Glutamatergic neuron (in vitro differentiated cells): ENCODE results near the gene TIRAP. TPM values are rescaled to one million over a fixed set of nuclear protein-coding genes. Genes with fewer than 3 reads are reported as not detected.

Source experiments
- DNase-seq: peaks from one replicate; pipeline ENCODE4 v3.0.0; 2022
- H3K27ac Mint-ChIP-seq: one replicate; pipeline ENCODE4 v1.8.0; 2020; ENCODE audit warnings: mild to moderate bottlenecking, mixed read lengths, inconsistent platforms; ENCODE audit not compliant: unreplicated experiment
- H3K27me3 Mint-ChIP-seq: one replicate; pipeline ENCODE4 v1.8.0; 2020; ENCODE audit warnings: mild to moderate bottlenecking, moderate library complexity, mixed read lengths, inconsistent platforms; ENCODE audit not compliant: unreplicated experiment
- H3K36me3 Mint-ChIP-seq: one replicate; pipeline ENCODE4 v1.8.0; 2020; ENCODE audit warnings: mild to moderate bottlenecking, mixed read lengths, inconsistent platforms; ENCODE audit not compliant: unreplicated experiment
- H3K4me1 Mint-ChIP-seq: one replicate; pipeline ENCODE4 v1.8.0; 2020; ENCODE audit warnings: mild to moderate bottlenecking, low read depth, mixed read lengths, inconsistent platforms; ENCODE audit not compliant: unreplicated experiment
- H3K4me3 Mint-ChIP-seq: one replicate; pipeline ENCODE4 v1.8.0; 2020; ENCODE audit warnings: mild to moderate bottlenecking, mixed read lengths, inconsistent platforms; ENCODE audit not compliant: unreplicated experiment
- H3K9me3 Mint-ChIP-seq: one replicate; pipeline ENCODE4 v1.8.0; 2020; ENCODE audit warnings: mild to moderate bottlenecking, moderate library complexity, mixed read lengths, inconsistent platforms; ENCODE audit not compliant: unreplicated experiment
- CTCF ChIP-seq: fragments of 200-600 bp; sonication (generic); IDR thresholded peaks from one replicate; pipeline ENCODE4 v1.5.0; 2021; ENCODE audit not compliant: partially characterized antibody, unreplicated experiment
- total RNA-seq: library from RNA; stranded (reverse); fragmentation: NEBNext Ultra II Directional; extraction: Animal tissue kit (Norgen Biotek cat#: 25700); gene quantifications from one replicate; pipeline ENCODE4 v1.2.1, GENCODE V29; 2021; ENCODE audit not compliant: unreplicated experiment

TIRAP gene
- total RNA-seq, 1 donor from 2014 or later = 8.2 TPM

- DNase-seq = no peak
- no peak overlapping the region for H3K27ac Mint-ChIP-seq
- TF ChIP-seq CTCF = no peak
- H3K4me3 Mint-ChIP-seq = no peak overlapping the region
- H3K4me1 Mint-ChIP-seq = no peaks in the 10 kb centered on the region
- no peaks in the 10 kb centered on the region for H3K36me3 Mint-ChIP-seq
- H3K9me3 Mint-ChIP-seq = no peaks in the 10 kb centered on the region
- H3K27me3 Mint-ChIP-seq = peaks cover 1% of the 10 kb centered on the region
Observed at GRCh38 chr11:126256216-126256615, 26.7 kb upstream of the TIRAP start.

GRCh38 chr11:126257144-126257543 lies 25.7 kb upstream of the TIRAP start:
- H3K4me3 Mint-ChIP-seq = no peak overlapping the region
- H3K27ac Mint-ChIP-seq = no peak overlapping the region
- no peaks in the 10 kb centered on the region for H3K9me3 Mint-ChIP-seq
- H3K27me3 Mint-ChIP-seq = peaks cover 1% of the 10 kb centered on the region
- no peaks in the 10 kb centered on the region for H3K4me1 Mint-ChIP-seq
- no peak for DNase-seq
- TF ChIP-seq CTCF = no peak
- H3K36me3 Mint-ChIP-seq = no peaks in the 10 kb centered on the region

GRCh38 chr11:126257764-126258163 lies 25.1 kb upstream of the TIRAP start:
- Mint-ChIP-seq H3K36me3 (no peaks in the 10 kb centered on the region), H3K27ac (no peak overlapping the region), H3K4me3 (no peak overlapping the region), H3K9me3 (no peaks in the 10 kb centered on the region), H3K4me1 (no peaks in the 10 kb centered on the region), H3K27me3 (peaks cover 1% of the 10 kb centered on the region)
- no peak for DNase-seq
- TF ChIP-seq CTCF = no peak

GRCh38 chr11:126262216-126262615 lies 20.7 kb upstream of the TIRAP start:
- Mint-ChIP-seq H3K36me3 (no peaks in the 10 kb centered on the region), H3K4me3 (no peak overlapping the region), H3K27me3 (peaks cover 3% of the 10 kb centered on the region), H3K27ac (no peak overlapping the region), H3K4me1 (no peaks in the 10 kb centered on the region), H3K9me3 (peaks cover 1% of the 10 kb centered on the region)
- no peak for DNase-seq
- TF ChIP-seq CTCF = no peak

- H3K4me1 Mint-ChIP-seq = no peaks in the 10 kb centered on the region
- peaks cover 6% of the 10 kb centered on the region for H3K9me3 Mint-ChIP-seq
- no peak for TF ChIP-seq CTCF
- H3K36me3 Mint-ChIP-seq = no peaks in the 10 kb centered on the region
- peaks cover 7% of the 10 kb centered on the region for H3K27me3 Mint-ChIP-seq
- H3K4me3 Mint-ChIP-seq = no peak overlapping the region
- H3K27ac Mint-ChIP-seq = no peak overlapping the region
- no peak for DNase-seq
Observed at GRCh38 chr11:126263489-126263888, 19.4 kb upstream of the TIRAP start.
